Measurements from ENCODE around the gene PSME1. TPM values are rescaled to one million over a fixed set of nuclear protein-coding genes. Genes with fewer than 3 reads are reported as not detected.

PSME1 gene
- total and polyA plus RNA-seq, 2 of the 13 experiments (the other 11 are each of a cell fraction or from before 2014, with no cell fraction given) = 159 to 608 TPM

- TF ChIP-seq ZNF616 (CRISPR knock-in tag; IDR thresholded peaks at IDR 0.05; ENCODE audit: low read depth) (no peak), NR0B2 (CRISPR knock-in tag; IDR thresholded peaks at IDR 0.05) (peak; percentile 81; the same call in 1 of the 2 replicates), KAT2B (IDR thresholded peaks at IDR 0.05; ENCODE audit: borderline replicate concordance, low read depth, low read length) (no peak), AGO1 (IDR thresholded peaks at IDR 0.05; ENCODE audit: low read depth, low read length, poor library complexity, severe bottlenecking) (peak; percentile 37), SNAPC4 (CRISPR knock-in tag; IDR thresholded peaks at IDR 0.05) (peak; percentile 50; the same call in 1 of the 2 replicates), ZNF30 (CRISPR knock-in tag; IDR thresholded peaks at IDR 0.05) (no peak), ZNF446 (CRISPR knock-in tag; IDR thresholded peaks at IDR 0.05) (no peak), CC2D1A (CRISPR knock-in tag; IDR thresholded peaks at IDR 0.05) (no peak), CAMTA2 (CRISPR knock-in tag; IDR thresholded peaks at IDR 0.05; ENCODE audit: borderline replicate concordance) (0 out of 2 replicates have a peak, but pooled peaks have one; percentile 71), POLR2G (IDR thresholded peaks at IDR 0.05; ENCODE audit: low read depth, low read length) (peak; percentile 63), CREB1 (IDR thresholded peaks at IDR 0.05) (no peak), CREB1 (CRISPR knock-in tag; IDR thresholded peaks at IDR 0.05) (no peak), ZNF121 (CRISPR knock-in tag; IDR thresholded peaks at IDR 0.05) (no peak), CENPBD1 (CRISPR knock-in tag; IDR thresholded peaks at IDR 0.05; ENCODE audit: borderline replicate concordance, low read depth) (no peak), FOXM1 (CRISPR knock-in tag; IDR thresholded peaks at IDR 0.05) (no peak), RBFOX2 (IDR thresholded peaks at IDR 0.05; ENCODE audit: low read depth, low read length) (peak; percentile 91), NFAT5 (CRISPR knock-in tag; IDR thresholded peaks at IDR 0.05) (0 out of 2 replicates have a peak, but pooled peaks have one; percentile 43)
These were observed 36.8 kb upstream of the PSME1 start (continued) for GRCh38 chr14:24098927-24099813.

All from HepG2 (cell line).